PFSK-1 (cell line): ENCODE measurements around the gene SPRING1.

Experiments
- FOXP2 ChIP-seq: optimal IDR thresholded peaks from 2 replicates; pipeline ENCODE3; 2011; ENCODE audit warnings: borderline replicate concordance, control low read depth, inconsistent platforms; ENCODE audit not compliant: insufficient read depth; ENCODE audit errors: extremely low read length, extremely low read depth
- SIN3A ChIP-seq: IDR thresholded peaks from 2 replicates; pipeline ENCODE4 v1.6.1; 2012; ENCODE audit warnings: mild to moderate bottlenecking, low read length, moderate library complexity, borderline replicate concordance; ENCODE audit not compliant: insufficient read depth
- TAF1 ChIP-seq: IDR thresholded peaks from 2 replicates; pipeline ENCODE4 v1.6.1; 2012; ENCODE audit warnings: low read length, control low read depth, borderline replicate concordance; ENCODE audit not compliant: insufficient read depth

DNA sequence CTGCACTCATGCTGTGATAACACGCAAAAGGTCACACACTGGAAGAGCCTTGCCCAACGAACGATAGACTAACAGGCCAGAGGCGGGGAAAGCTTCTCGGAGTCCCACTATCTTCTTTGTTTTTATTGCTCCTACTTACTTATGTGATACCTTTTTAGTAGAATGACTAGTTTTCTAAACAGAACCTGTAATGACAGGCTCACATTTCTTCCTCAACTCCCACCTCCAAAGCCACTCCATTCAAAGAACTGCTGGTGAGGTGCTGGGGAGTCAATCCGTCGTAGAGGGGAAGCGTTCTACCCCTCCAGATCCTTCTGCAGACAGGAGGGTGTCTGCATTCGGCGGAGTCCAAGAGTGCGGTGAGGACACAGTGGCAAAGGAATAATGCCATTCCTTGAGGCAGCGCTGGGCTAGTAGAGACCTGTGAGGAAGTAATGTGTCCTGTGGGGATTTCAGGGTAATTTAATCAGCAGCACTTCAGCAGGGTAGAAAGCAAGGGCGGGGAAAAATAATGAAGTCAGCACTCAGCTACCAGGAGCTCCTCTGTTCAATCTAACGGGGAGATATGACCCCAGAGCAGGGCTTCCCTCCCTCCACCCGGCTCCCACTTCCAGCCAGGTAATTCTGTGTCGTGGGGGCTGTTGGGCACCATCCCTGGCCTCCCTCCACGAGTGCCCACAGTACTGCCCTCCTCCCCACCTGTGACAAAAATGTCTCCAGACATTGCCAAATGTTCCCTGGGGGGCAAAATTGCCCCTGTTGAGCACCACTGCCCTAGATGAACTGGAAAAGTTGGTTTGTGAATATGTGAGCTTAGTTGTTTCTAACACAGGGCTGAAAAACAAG, 25.2 kb downstream of the SPRING1 start:
- TF ChIP-seq TAF1, result no peak
- TF ChIP-seq FOXP2, result no peak
- no peak for TF ChIP-seq SIN3A
